Cardiac atrium fibroblast (primary cell): ENCODE data around the gene NCKIPSD. TPM values are rescaled to one million over a fixed set of nuclear protein-coding genes. Genes with fewer than 3 reads are reported as not detected.

ENCODE experiments used
- total RNA-seq: library from RNA; depleted of rRNA; stranded (reverse); fragments of >200 nt; gene quantifications from 2 replicates; pipeline ENCODE4 v1.2.3, GENCODE V29; 2015

Gene NCKIPSD
- total RNA-seq: 28.0 and 37.7 TPM in 2 replicates

GRCh38 chr3:48685603-48686511 lies at the start of gene NCKIPSD:
Gene NCKIPSD (minus strand): TSS chr3:48685915. CDS start chr3:48685807, 108 bp downstream.

GRCh38 chr3:48716982-48717746 lies 31.4 kb upstream of the NCKIPSD start, which contains the start of gene IP6K2:
Gene IP6K2 (minus strand): TSS chr3:48717221. CDS start chr3:48695291, 21,930 bp downstream.

DNA sequence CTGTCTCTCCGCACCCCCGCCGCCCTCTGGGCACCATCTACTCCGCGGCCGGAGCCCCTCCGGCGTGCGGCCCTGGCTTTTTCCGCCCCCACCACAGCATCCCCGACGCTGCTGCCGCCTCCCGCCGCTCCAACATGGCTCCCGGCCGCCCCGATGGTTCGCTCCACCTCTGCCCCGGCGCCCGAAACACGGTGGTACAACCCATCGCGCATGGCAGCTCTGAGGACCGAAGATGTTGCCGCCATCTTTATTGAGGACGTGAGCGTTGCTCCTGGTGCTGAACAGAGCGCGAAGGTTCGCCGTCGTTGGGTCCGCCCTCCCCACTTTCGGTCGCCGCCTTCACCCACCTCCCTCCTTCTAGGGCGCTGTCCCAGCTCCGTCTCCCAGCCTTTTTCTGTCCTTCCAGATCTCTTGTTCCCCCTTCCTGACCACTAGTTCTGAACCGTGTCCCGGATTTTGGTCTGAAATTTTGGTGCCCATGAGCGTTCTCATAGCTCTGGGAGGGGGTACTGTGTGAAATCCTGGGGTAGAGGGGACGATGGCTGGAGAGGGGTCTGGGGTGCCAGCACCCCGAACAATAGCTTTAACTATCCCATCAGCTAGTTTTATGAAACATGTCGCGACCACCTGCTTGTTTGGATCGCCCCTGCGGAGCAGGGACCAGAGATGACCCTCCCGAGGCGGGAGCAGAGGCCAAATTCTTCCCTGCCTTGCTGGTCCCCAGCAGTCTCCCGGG lies 22.8 kb downstream of the NCKIPSD start, which contains the start of gene CELSR3:
Gene CELSR3 (minus strand): TSS at position 134 of the 736 bp plus-strand sequence. CDS start 252 bp downstream, outside the sequence.

DNA sequence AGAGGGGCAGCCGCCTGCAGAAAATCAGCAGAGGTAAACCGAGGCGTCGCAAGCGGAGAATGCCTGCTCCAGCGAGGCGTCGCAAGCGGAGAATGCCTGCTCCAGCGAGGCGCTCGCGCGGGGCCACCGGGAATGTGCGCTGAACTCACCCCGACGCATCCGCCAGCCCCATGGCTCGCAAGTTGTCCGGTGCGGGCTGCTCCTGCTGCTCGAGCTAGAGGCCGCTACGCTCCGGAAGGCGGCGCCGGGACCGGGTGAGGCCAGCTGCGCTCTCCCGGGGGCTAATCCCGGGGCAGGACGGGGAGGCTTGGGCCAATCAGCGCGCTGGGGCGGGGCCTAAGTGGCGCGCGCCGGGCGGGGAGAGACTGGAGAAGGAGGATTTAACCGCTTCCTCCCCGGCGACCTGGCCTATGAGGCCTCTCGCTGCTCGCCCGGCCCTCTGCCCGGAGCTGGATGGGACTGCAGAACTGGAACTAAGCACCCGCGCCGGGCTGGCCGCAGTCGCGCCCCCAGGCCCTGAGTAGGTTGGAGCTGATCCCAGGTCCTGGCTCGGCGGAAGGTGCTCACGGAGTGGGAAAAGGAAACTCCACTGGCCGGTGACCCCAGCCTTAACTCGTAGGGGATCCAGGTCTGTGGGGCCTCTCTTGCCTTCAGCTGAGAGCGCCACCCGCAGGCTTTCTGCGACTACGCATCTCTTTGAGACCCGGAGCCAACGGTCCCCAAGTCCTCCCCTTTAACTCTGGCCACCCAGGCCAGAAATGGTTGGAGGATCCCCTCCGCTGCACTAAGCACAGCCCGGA lies 50.3 kb downstream of the NCKIPSD start, which contains the start of gene SLC26A6:
Gene SLC26A6 (minus strand): TSS at position 240 of the 800 bp plus-strand sequence. CDS start 68 bp downstream, at position 172.

Other genes starting within 250 kb of the NCKIPSD start
- 8.3 and 18.3 TPM in 2 replicates for gene CCDC51, start 245.8 kb downstream of the NCKIPSD start, total RNA-seq
- gene TMA7, start 245.7 kb downstream of the NCKIPSD start, total RNA-seq: 270 and 350 TPM in 2 replicates
- 3.9 and 4.9 TPM in 2 replicates for gene ATRIP, start 239.2 kb downstream of the NCKIPSD start, total RNA-seq
- 136 and 163 TPM in 2 replicates for gene SHISA5, start 181.7 kb downstream of the NCKIPSD start, total RNA-seq
- gene PFKFB4, start 129.1 kb downstream of the NCKIPSD start, total RNA-seq: 35.4 and 41.0 TPM in 2 replicates
- gene UCN2, start 122.1 kb downstream of the NCKIPSD start, total RNA-seq: 1.6 and 1.9 TPM in 2 replicates
- gene COL7A1, start 90.6 kb downstream of the NCKIPSD start, total RNA-seq: 5.4 and 14.9 TPM in 2 replicates
- 172 and 199 TPM in 2 replicates for gene UQCRC1, start 76.3 kb downstream of the NCKIPSD start, total RNA-seq
- not detected in 2 replicates for gene TMEM89, start 64.1 kb downstream of the NCKIPSD start, total RNA-seq
- gene SLC26A6, start 50.5 kb downstream of the NCKIPSD start, total RNA-seq: 40.6 and 42.9 TPM in 2 replicates
- 1.9 and 2.5 TPM in 2 replicates for gene CELSR3, start 23.0 kb downstream of the NCKIPSD start, total RNA-seq
- 46.0 and 54.9 TPM in 2 replicates for gene IP6K2, start 31.3 kb upstream of the NCKIPSD start, total RNA-seq
- 25.3 and 33.5 TPM in 2 replicates for gene PRKAR2A, start 162.0 kb upstream of the NCKIPSD start, total RNA-seq
- 23.8 and 34.0 TPM in 2 replicates for gene SLC25A20, start 213.0 kb upstream of the NCKIPSD start, total RNA-seq
- 33.2 and 77.3 TPM in 2 replicates for gene ARIH2, start 232.9 kb upstream of the NCKIPSD start, total RNA-seq